Measurements from ENCODE around the gene TRIP10.
A peak's percentile ranks its signal among the peaks of the same experiment; 100 is the strongest.
"Not testable (repeated sequence)": the region's sequence is repeated elsewhere in the genome, so short reads cannot be mapped to it uniquely, and the experiment has no call there.

Gene TRIP10

GRCh38 chr19:6768236-6768785 is 28.8 kb downstream of the TRIP10 start:
- DNase-seq (ENCODE audit: low read depth), result no peak

GRCh38 chr19:6769006-6769619 is 29.6 kb downstream of the TRIP10 start:
- DNase-seq (ENCODE audit: low read depth), result no peak

GRCh38 chr19:6771648-6772027 is 32.2 kb downstream of the TRIP10 start:
- not testable (repeated sequence) for DNase-seq (ENCODE audit: low read depth)

- peak; percentile 67 for DNase-seq (ENCODE audit: low read depth)
Observed at GRCh38 chr19:6772028-6772865, 32.8 kb downstream of the TRIP10 start, which contains the start of gene VAV1. TSS of gene VAV1 (plus strand) at chr19:6772708. CDS start at chr19:6772808, 100 bp downstream.

- DNase-seq (ENCODE audit: low read depth), result no peak
Observed at GRCh38 chr19:6772866-6773322, 33.4 kb downstream of the TRIP10 start.

- no peak for DNase-seq (ENCODE audit: low read depth)
Observed at GRCh38 chr19:6773323-6773931, 33.9 kb downstream of the TRIP10 start.

GRCh38 chr19:6774821-6775707 is 35.6 kb downstream of the TRIP10 start:
- DNase-seq (ENCODE audit: low read depth), result no peak

GRCh38 chr19:6776045-6776444 is 36.6 kb downstream of the TRIP10 start:
- not testable (repeated sequence) for DNase-seq (ENCODE audit: low read depth)

- no peak for DNase-seq (ENCODE audit: low read depth)
Observed at GRCh38 chr19:6776999-6777398, 37.5 kb downstream of the TRIP10 start.

- DNase-seq (ENCODE audit: low read depth), result no peak
Observed at GRCh38 chr19:6777434-6777833, 38.0 kb downstream of the TRIP10 start.

- no peak for DNase-seq (ENCODE audit: low read depth)
Observed at GRCh38 chr19:6778386-6778785, 38.9 kb downstream of the TRIP10 start.

- DNase-seq (ENCODE audit: low read depth), result no peak
Observed at GRCh38 chr19:6779206-6779605, 39.7 kb downstream of the TRIP10 start.

- DNase-seq (ENCODE audit: low read depth), result no peak
Observed at GRCh38 chr19:6787393-6787792, 47.9 kb downstream of the TRIP10 start.

- no peak for DNase-seq (ENCODE audit: low read depth)
Observed at GRCh38 chr19:6788896-6789295, 49.4 kb downstream of the TRIP10 start.

- DNase-seq (ENCODE audit: low read depth), result no peak
Observed at GRCh38 chr19:6790194-6791128, 51.0 kb downstream of the TRIP10 start.

GRCh38 chr19:6791237-6791636 is 51.8 kb downstream of the TRIP10 start:
- DNase-seq (ENCODE audit: low read depth), result no peak

- no peak for DNase-seq (ENCODE audit: low read depth)
Observed at GRCh38 chr19:6793411-6793810, 53.9 kb downstream of the TRIP10 start.

GRCh38 chr19:6793973-6794372 is 54.5 kb downstream of the TRIP10 start:
- no peak for DNase-seq (ENCODE audit: low read depth)

GRCh38 chr19:6794686-6795431 is 55.4 kb downstream of the TRIP10 start:
- DNase-seq (ENCODE audit: low read depth), result no peak

GRCh38 chr19:6796278-6796677 is 56.8 kb downstream of the TRIP10 start:
- DNase-seq (ENCODE audit: low read depth), result no peak

Measured in stimulated activated CD8-positive, alpha-beta memory T cell treated with anti-CD3 and anti-CD28 coated beads, Interleukin-15, amount 100 ng/mL, for 1 hour (primary cell).